ENCODE data around the gene ACAA2.

Gene ACAA2

GRCh38 chr18:49835405-49835804 is 22.1 kb upstream of the ACAA2 start:
- H4K20me1 ChIP-seq (ENCODE audit: insufficient read depth), result no peaks in the 10 kb centered on the region
- no peaks in the 10 kb centered on the region for H3K36me3 ChIP-seq (ENCODE audit: insufficient read depth)
- no peaks in the 10 kb centered on the region for H3K27me3 ChIP-seq (ENCODE audit: insufficient read depth, low read depth)
- H2AFZ ChIP-seq (ENCODE audit: low read depth), result no peak overlapping the region
- H3K9ac ChIP-seq, result no peak overlapping the region
- no peaks in the 10 kb centered on the region for H3K4me1 ChIP-seq (ENCODE audit: low read depth, poor library complexity, severe bottlenecking)
- H3K27ac ChIP-seq, result no peak overlapping the region
- no peak overlapping the region for H3K4me2 ChIP-seq
- no peaks in the 10 kb centered on the region for H3K79me2 ChIP-seq (ENCODE audit: insufficient read depth, low read depth)
- no peak overlapping the region for H3K4me3 ChIP-seq (IDR thresholded peaks at IDR 0.05; ENCODE audit: insufficient read depth, low read depth, low read length)
- TF ChIP-seq, protein P1, sequence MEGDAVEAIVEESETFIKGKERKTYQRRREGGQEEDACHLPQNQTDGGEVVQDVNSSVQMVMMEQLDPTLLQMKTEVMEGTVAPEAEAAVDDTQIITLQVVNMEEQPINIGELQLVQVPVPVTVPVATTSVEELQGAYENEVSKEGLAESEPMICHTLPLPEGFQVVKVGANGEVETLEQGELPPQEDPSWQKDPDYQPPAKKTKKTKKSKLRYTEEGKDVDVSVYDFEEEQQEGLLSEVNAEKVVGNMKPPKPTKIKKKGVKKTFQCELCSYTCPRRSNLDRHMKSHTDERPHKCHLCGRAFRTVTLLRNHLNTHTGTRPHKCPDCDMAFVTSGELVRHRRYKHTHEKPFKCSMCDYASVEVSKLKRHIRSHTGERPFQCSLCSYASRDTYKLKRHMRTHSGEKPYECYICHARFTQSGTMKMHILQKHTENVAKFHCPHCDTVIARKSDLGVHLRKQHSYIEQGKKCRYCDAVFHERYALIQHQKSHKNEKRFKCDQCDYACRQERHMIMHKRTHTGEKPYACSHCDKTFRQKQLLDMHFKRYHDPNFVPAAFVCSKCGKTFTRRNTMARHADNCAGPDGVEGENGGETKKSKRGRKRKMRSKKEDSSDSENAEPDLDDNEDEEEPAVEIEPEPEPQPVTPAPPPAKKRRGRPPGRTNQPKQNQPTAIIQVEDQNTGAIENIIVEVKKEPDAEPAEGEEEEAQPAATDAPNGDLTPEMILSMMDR (conservative IDR thresholded peaks at IDR 0.05; ENCODE audit: low read depth, low read length), result no peak

GRCh38 chr18:49834258-49834657 is 20.9 kb upstream of the ACAA2 start:
- H4K20me1 ChIP-seq (ENCODE audit: insufficient read depth), result no peaks in the 10 kb centered on the region
- H3K4me1 ChIP-seq (ENCODE audit: low read depth, poor library complexity, severe bottlenecking), result no peaks in the 10 kb centered on the region
- no peak overlapping the region for H2AFZ ChIP-seq (ENCODE audit: low read depth)
- no peak overlapping the region for H3K27ac ChIP-seq
- TF ChIP-seq, protein P1 (conservative IDR thresholded peaks at IDR 0.05; ENCODE audit: low read depth, low read length), result no peak
- H3K4me2 ChIP-seq, result no peak overlapping the region
- H3K4me3 ChIP-seq (IDR thresholded peaks at IDR 0.05; ENCODE audit: insufficient read depth, low read depth, low read length), result no peak overlapping the region
- no peak overlapping the region for H3K9ac ChIP-seq
- no peaks in the 10 kb centered on the region for H3K27me3 ChIP-seq (ENCODE audit: insufficient read depth, low read depth)
- no peaks in the 10 kb centered on the region for H3K79me2 ChIP-seq (ENCODE audit: insufficient read depth, low read depth)
- no peaks in the 10 kb centered on the region for H3K36me3 ChIP-seq (ENCODE audit: insufficient read depth)

DNA sequence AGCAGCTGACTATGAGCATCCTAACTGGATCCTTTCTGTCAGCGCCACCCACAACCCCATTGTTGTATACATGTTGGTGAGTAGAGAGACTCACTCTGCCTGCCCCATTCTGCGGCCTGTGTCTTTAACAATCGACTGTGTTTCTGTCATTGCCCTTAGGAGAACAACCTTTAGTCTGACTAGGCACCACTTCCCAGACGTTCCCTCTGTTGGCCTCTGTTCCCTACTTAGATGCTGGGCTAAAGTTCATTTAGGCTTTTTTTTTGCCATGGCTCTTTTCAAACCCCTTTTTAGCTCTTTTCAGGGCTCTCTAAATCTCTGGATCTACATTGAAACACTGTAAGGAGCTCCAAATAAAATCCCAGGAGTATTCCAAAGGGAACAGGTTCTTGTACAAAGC is 20.5 kb upstream of the ACAA2 start:
- no peaks in the 10 kb centered on the region for H3K27me3 ChIP-seq (ENCODE audit: insufficient read depth, low read depth)
- TF ChIP-seq, protein P1 (conservative IDR thresholded peaks at IDR 0.05; ENCODE audit: low read depth, low read length), result no peak
- H3K36me3 ChIP-seq (ENCODE audit: insufficient read depth), result no peaks in the 10 kb centered on the region

GRCh38 chr18:49832221-49832647 is 18.9 kb upstream of the ACAA2 start:
- no peaks in the 10 kb centered on the region for H3K79me2 ChIP-seq (ENCODE audit: insufficient read depth, low read depth)
- no peak overlapping the region for H3K9ac ChIP-seq
- no peaks in the 10 kb centered on the region for H3K36me3 ChIP-seq (ENCODE audit: insufficient read depth)
- TF ChIP-seq, protein P1 (conservative IDR thresholded peaks at IDR 0.05; ENCODE audit: low read depth, low read length), result no peak
- H3K4me1 ChIP-seq (ENCODE audit: low read depth, poor library complexity, severe bottlenecking), result no peaks in the 10 kb centered on the region
- H3K4me2 ChIP-seq, result no peak overlapping the region
- no peak overlapping the region for H3K4me3 ChIP-seq (IDR thresholded peaks at IDR 0.05; ENCODE audit: insufficient read depth, low read depth, low read length)
- H4K20me1 ChIP-seq (ENCODE audit: insufficient read depth), result no peaks in the 10 kb centered on the region
- H3K27me3 ChIP-seq (ENCODE audit: insufficient read depth, low read depth), result no peaks in the 10 kb centered on the region
- H2AFZ ChIP-seq (ENCODE audit: low read depth), result no peak overlapping the region
- no peak overlapping the region for H3K27ac ChIP-seq

More for the DNA sequence above, 20.5 kb upstream of the ACAA2 start:
- no peaks in the 10 kb centered on the region for H3K79me2 ChIP-seq (ENCODE audit: insufficient read depth, low read depth)
- no peak overlapping the region for H3K9ac ChIP-seq
- H3K27ac ChIP-seq, result no peak overlapping the region
- H4K20me1 ChIP-seq (ENCODE audit: insufficient read depth), result no peaks in the 10 kb centered on the region
- H2AFZ ChIP-seq (ENCODE audit: low read depth), result no peak overlapping the region
- H3K4me3 ChIP-seq (IDR thresholded peaks at IDR 0.05; ENCODE audit: insufficient read depth, low read depth, low read length), result no peak overlapping the region
- no peak overlapping the region for H3K4me2 ChIP-seq
- H3K4me1 ChIP-seq (ENCODE audit: low read depth, poor library complexity, severe bottlenecking), result no peaks in the 10 kb centered on the region

All from KMS-11 (cell line).